Testis (tissue), 2 donors: ENCODE measurements around the gene INSM1.

ENCODE experiments used
- POLR2A ChIP-seq: fragments of 450-650 bp; IDR thresholded peaks from one replicate; pipeline ENCODE4 v1.6.1; 2017; ENCODE audit warnings: antibody characterized with exemption, mild to moderate bottlenecking, moderate library complexity
- TF ChIP-seq, protein P1 (sequence below), 3 experiments: fragments of 450-650 bp in 2 of 3; fragments of 200-600 bp in 1 of 3; sonication (generic) in 1 of 3; IDR thresholded peaks; one replicate each; pipeline ENCODE4 v1.5.1; 2016 to 2019; ENCODE audit warnings: antibody characterized with exemption in 3 of 3, mild to moderate bottlenecking in 2 of 3, moderate library complexity in 1 of 3

DNA sequence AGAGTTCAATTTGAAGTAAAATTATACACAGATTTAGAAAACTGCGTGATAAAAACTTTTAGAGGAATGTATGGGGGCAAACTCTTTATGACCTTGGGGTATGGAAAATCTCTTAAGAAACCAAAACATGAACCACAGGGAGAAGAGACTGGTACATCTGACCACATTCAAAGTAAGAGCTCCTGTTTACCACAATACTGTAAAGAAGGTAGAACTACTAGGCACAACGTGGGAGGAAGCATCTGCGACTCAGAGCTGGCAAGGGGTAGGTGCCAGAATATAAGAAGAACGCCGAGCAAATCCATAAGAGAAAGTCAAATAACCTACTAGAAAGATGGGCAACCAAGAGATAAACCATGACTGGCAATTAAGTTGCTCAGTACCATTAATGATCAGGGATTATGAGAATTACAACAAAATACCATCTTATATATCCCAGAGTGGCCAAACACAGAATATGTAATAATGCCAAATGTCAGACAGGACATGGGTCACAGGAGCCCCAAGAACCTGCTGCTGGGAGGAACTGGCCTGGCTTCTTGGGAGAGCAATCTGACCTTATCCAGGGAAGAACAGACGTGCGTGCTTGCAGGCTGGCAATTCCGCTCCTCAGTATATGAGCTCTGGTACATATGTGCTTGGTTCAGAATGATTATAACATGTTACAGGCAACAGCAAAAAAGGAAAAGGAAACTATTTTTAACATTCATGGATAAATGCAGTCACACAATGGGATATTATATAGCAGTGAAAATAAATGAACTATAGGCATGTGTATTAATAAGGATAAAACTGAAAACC is 50.2 kb downstream of the INSM1 start:
- TF ChIP-seq, protein P1, sequence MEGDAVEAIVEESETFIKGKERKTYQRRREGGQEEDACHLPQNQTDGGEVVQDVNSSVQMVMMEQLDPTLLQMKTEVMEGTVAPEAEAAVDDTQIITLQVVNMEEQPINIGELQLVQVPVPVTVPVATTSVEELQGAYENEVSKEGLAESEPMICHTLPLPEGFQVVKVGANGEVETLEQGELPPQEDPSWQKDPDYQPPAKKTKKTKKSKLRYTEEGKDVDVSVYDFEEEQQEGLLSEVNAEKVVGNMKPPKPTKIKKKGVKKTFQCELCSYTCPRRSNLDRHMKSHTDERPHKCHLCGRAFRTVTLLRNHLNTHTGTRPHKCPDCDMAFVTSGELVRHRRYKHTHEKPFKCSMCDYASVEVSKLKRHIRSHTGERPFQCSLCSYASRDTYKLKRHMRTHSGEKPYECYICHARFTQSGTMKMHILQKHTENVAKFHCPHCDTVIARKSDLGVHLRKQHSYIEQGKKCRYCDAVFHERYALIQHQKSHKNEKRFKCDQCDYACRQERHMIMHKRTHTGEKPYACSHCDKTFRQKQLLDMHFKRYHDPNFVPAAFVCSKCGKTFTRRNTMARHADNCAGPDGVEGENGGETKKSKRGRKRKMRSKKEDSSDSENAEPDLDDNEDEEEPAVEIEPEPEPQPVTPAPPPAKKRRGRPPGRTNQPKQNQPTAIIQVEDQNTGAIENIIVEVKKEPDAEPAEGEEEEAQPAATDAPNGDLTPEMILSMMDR (IDR thresholded peaks at IDR 0.05), result no peak
- no peak for TF ChIP-seq POLR2A
